IMR-90 (cell line): ENCODE data around the gene XPNPEP2. TPM values are rescaled to one million over a fixed set of nuclear protein-coding genes. Genes with fewer than 3 reads are reported as not detected.

Experiments
- ATAC-seq: fragments of 200-7000 bp; cut with Tn5 transposase; 2 replicates; pipeline ENCODE4 v1.9.1; 2020; ENCODE audit warnings: low read depth, mild to moderate bottlenecking, moderate library complexity
- BruUV-seq: library from RNA; stranded (reverse); fragments of 400-500 nt; replicated peaks from 2 replicates; lab custom pipeline; 2021; lab: Mats Ljungman, UMichigan
- CTCF ChIA-PET: fragments of 300-600 bp; formaldehyde crosslinking; extraction: SDS; loops from one replicate; lab custom pipeline; 2021; ENCODE audit warnings: antibody characterized with exemption; lab: Yijun Ruan, JAX
- POLR2A ChIA-PET: fragments of 300-600 bp; sonication (Branson Sonifier 250); formaldehyde crosslinking; loops from one replicate; lab custom pipeline; 2022; ENCODE audit warnings: antibody characterized with exemption; ENCODE audit not compliant: unreplicated experiment; lab: Charles Lee
- DNase-seq: peaks from one replicate; pipeline ENCODE4 v3.0.0; 2013
- H2AFZ ChIP-seq: replicated peaks from 2 replicates; pipeline ENCODE3; 2013; ENCODE audit warnings: low read length, mild to moderate bottlenecking; ENCODE audit not compliant: poor library complexity
- H2AK5ac ChIP-seq: 2 replicates; pipeline ENCODE4 v1.6.1; 2013; ENCODE audit warnings: low read depth, low read length, inconsistent platforms
- H2AK9ac ChIP-seq: replicated peaks from 2 replicates; pipeline ENCODE3; 2013; ENCODE audit warnings: mild to moderate bottlenecking, low read depth, low read length, moderate library complexity; ENCODE audit not compliant: poor library complexity
- H2BK120ac ChIP-seq: 2 replicates; pipeline ENCODE4 v1.6.1; 2013; ENCODE audit warnings: low read depth, low read length, inconsistent platforms
- H2BK15ac ChIP-seq: 3 replicates; pipeline ENCODE4 v1.6.1; 2013; ENCODE audit warnings: low read depth, low read length, inconsistent platforms
- H2BK20ac ChIP-seq: 2 replicates; pipeline ENCODE4 v1.6.1; 2013; ENCODE audit warnings: low read depth, mild to moderate bottlenecking, inconsistent platforms, low read length, moderate library complexity
- H2BK5ac ChIP-seq: 2 replicates; pipeline ENCODE4 v1.6.1; 2013; ENCODE audit warnings: mild to moderate bottlenecking, low read depth, low read length, inconsistent platforms; ENCODE audit not compliant: poor library complexity, severe bottlenecking
- H3K14ac ChIP-seq: replicated peaks from 2 replicates; pipeline ENCODE4 v1.6.1; 2013; ENCODE audit warnings: low read depth, low read length, inconsistent platforms
- H3K18ac ChIP-seq: 2 replicates; pipeline ENCODE4 v1.6.1; 2013; ENCODE audit warnings: low read depth, low read length, control low read depth
- H3K23ac ChIP-seq: 2 replicates; pipeline ENCODE4 v1.6.1; 2013; ENCODE audit warnings: low read depth, low read length, inconsistent platforms
- H3K27ac ChIP-seq: 2 replicates; pipeline ENCODE4 v1.5.1; 2013; ENCODE audit warnings: mild to moderate bottlenecking, control low read depth, low read length; ENCODE audit not compliant: insufficient read depth
- H3K27me3 ChIP-seq: 2 replicates; pipeline ENCODE4 v1.6.1; 2013; ENCODE audit warnings: low read length; ENCODE audit not compliant: control insufficient read depth, insufficient read depth
- H3K36me3 ChIP-seq: 2 replicates; pipeline ENCODE4 v1.6.1; 2013; ENCODE audit warnings: low read length, mixed read lengths; ENCODE audit not compliant: control insufficient read depth, insufficient read depth
- H3K4ac ChIP-seq: 2 replicates; pipeline ENCODE4 v1.6.1; 2013; ENCODE audit warnings: low read depth, low read length, inconsistent platforms
- H3K4me1 ChIP-seq: 2 replicates; pipeline ENCODE4 v1.6.1; 2013; ENCODE audit warnings: low read length, mixed read lengths; ENCODE audit not compliant: control insufficient read depth, insufficient read depth
- H3K4me2 ChIP-seq: 2 replicates; pipeline ENCODE4 v1.6.1; 2013; ENCODE audit warnings: low read depth, mild to moderate bottlenecking, control low read depth, low read length, moderate library complexity
- H3K4me3 ChIP-seq: 2 replicates; pipeline ENCODE4 v1.5.1; 2013; ENCODE audit warnings: low read depth, mild to moderate bottlenecking, control low read depth, low read length, moderate library complexity; ENCODE audit not compliant: insufficient read depth
- H3K56ac ChIP-seq: 2 replicates; pipeline ENCODE4 v1.6.1; 2013; ENCODE audit warnings: low read length, inconsistent platforms; ENCODE audit not compliant: insufficient read depth; ENCODE audit errors: extremely low read depth
- H3K79me1 ChIP-seq, 2 experiments: 2 replicates each; pipeline ENCODE4 v1.6.1; 2013; ENCODE audit warnings: low read length in 2 of 2, inconsistent platforms in 1 of 2, low read depth in 1 of 2
- H3K9ac ChIP-seq: 2 replicates; pipeline ENCODE4 v1.6.1; 2013; ENCODE audit warnings: low read depth, low read length, control low read depth
- H3K9me1 ChIP-seq: 2 replicates; pipeline ENCODE4 v1.6.1; 2013; ENCODE audit warnings: low read length, inconsistent platforms; ENCODE audit not compliant: insufficient read depth
- H3K9me3 ChIP-seq: 2 replicates; pipeline ENCODE4 v1.6.1; 2013; ENCODE audit warnings: low read length; ENCODE audit not compliant: control insufficient read depth, insufficient read depth
- H4K20me1 ChIP-seq: 2 replicates; pipeline ENCODE4 v1.6.1; 2013; ENCODE audit warnings: low read length, inconsistent platforms; ENCODE audit not compliant: insufficient read depth
- H4K5ac ChIP-seq: 2 replicates; pipeline ENCODE4 v1.6.1; 2013; ENCODE audit warnings: mild to moderate bottlenecking, low read depth, low read length, control low read depth
- H4K8ac ChIP-seq, 2 experiments: 2 replicates each; pipeline ENCODE4 v1.6.1; 2013; ENCODE audit warnings: low read depth in 2 of 2, low read length in 2 of 2, control low read depth in 1 of 2, inconsistent platforms in 1 of 2
- H4K91ac ChIP-seq: 2 replicates; pipeline ENCODE4 v1.6.1; 2013; ENCODE audit warnings: low read depth, low read length, inconsistent platforms; ENCODE audit not compliant: insufficient read depth
- RFX5 ChIP-seq: IDR thresholded peaks from 2 replicates; pipeline ENCODE4 v1.8.0; 2012; ENCODE audit warnings: low read depth, mild to moderate bottlenecking, low read length, moderate library complexity
- WGBS, 2 experiments: methylation state at CpG; one replicate each; pipeline versions ENCODE4 v1.1.5 to v1.1.7; 2013; ENCODE audit warnings: missing lambda C conversion rate in 2 of 2; ENCODE audit not compliant: insufficient read length in 1 of 2; ENCODE audit errors: extremely low coverage in 2 of 2; 5-methylcytosine and 5-hydroxymethylcytosine counted together
- dilution Hi-C: fragments of 300-500 bp; cut with HindIII; formaldehyde crosslinking; loops from one replicate; pipeline ENCODE4 v1.14.3; 2018; ENCODE audit warnings: low sequenced_read_pairs; ENCODE audit not compliant: unreplicated experiment
- in situ Hi-C: fragments of 300-500 bp; cut with MboI; formaldehyde crosslinking; loops from 3 replicates; pipeline ENCODE4 v1.14.3; 2019; ENCODE audit warnings: low sequenced_read_pairs, inconsistent platforms, mixed read lengths
- intact Hi-C: fragments of 100-400 bp; cut with micrococcal nuclease; formaldehyde crosslinking; loops from 2 replicates; pipeline ENCODE4 v1.10.0; 2022
- polyA plus RNA-seq, 3 experiments: library from polyadenylated mRNA; depleted of rRNA; stranded (reverse); fragments of >200 nt; gene quantifications; 2 replicates each; pipeline ENCODE4 v1.2.3, GENCODE V29; 2012; ENCODE audit warnings: low replicate concordance in 1 of 3
- total RNA-seq: library from RNA; depleted of rRNA; stranded (reverse); fragments of >200 nt; gene quantifications from 2 replicates; pipeline ENCODE4 v1.2.3, GENCODE V29; 2012

The XPNPEP2 gene
- total and polyA plus RNA-seq, 2 of the 4 experiments (the other 2 are of a cell fraction) = under 0.01 to 0.07 TPM

- CTCF ChIA-PET = no interaction called here
- no peak for DNase-seq
Measured at GRCh38 chrX:129719268-129719667, 19.5 kb upstream of the XPNPEP2 start.

More at GRCh38 chrX:129719268-129719667, 19.5 kb upstream of the XPNPEP2 start:
- Histone ChIP-seq H3K4ac (no peak overlapping the region), H4K91ac (no peak overlapping the region), H3K18ac (no peak overlapping the region), H4K8ac (no peak overlapping the region), H3K14ac (no peak overlapping the region), H2BK20ac (no peak overlapping the region), H3K79me1 (no peaks in the 10 kb centered on the region), H3K23ac (no peak overlapping the region), H2AFZ (no peak overlapping the region), H2AK9ac (no peak overlapping the region), H3K4me1 (peaks cover 4% of the 10 kb centered on the region), H4K5ac (no peak overlapping the region), H3K9me3 (no peaks in the 10 kb centered on the region), H4K20me1 (no peaks in the 10 kb centered on the region), H2AK5ac (no peak overlapping the region), H2BK5ac (no peak overlapping the region), H3K4me2 (no peak overlapping the region), H2BK120ac (no peak overlapping the region), H3K9me1 (no peaks in the 10 kb centered on the region), H3K4me3 (no peak overlapping the region), H2BK15ac (no peak overlapping the region), H3K9ac (no peak overlapping the region), H3K27ac (no peak overlapping the region), H3K27me3 (peaks cover 9% of the 10 kb centered on the region; the same call in 1 of the 2 replicates), H3K36me3 (no peaks in the 10 kb centered on the region), H3K56ac (no peak overlapping the region)
- no TSS peak for BruUV-seq
- POLR2A ChIA-PET = no interaction called here
- in situ Hi-C loops = no loop called here
- 27% methylated on average over 2 of the region's 2 CpGs; no CpG with 5 or more reads in 1 of the 2 experiments for WGBS, 2 experiments
- TF ChIP-seq RFX5 = no peak
- intact Hi-C loops = no loop called here
- no peak for ATAC-seq
- dilution Hi-C loops = no loop called here
